Activated CD8-positive, alpha-beta T cell treated with anti-CD3 and anti-CD28 coated beads for 36 hours (primary cell): ENCODE results near the gene PRKCB. TPM values are rescaled to one million over a fixed set of nuclear protein-coding genes. Genes with fewer than 3 reads are reported as not detected.

Experiments used
- ATAC-seq: fragments of 200-7000 bp; cut with Tn5 transposase; one replicate; pipeline ENCODE4 v1.10.0; 2021; ENCODE audit warnings: mild to moderate bottlenecking, moderate library complexity
- CTCF ChIA-PET: fragments of 350-600 bp; sonication (Branson Sonifier 250); formaldehyde crosslinking; loops from one replicate; lab custom pipeline; 2021; ENCODE audit warnings: antibody characterized with exemption; lab: Charles Lee
- POLR2A ChIA-PET: fragments of 350-600 bp; sonication (Branson Sonifier 250); formaldehyde crosslinking; loops from one replicate; lab custom pipeline; 2021; ENCODE audit warnings: antibody characterized with exemption; lab: Charles Lee
- DNase-seq: peaks from one replicate; pipeline ENCODE4 v3.0.0-alpha.2; 2020
- H3K27ac Mint-ChIP-seq: one replicate; pipeline ENCODE4 v1.8.0; 2021; ENCODE audit warnings: mild to moderate bottlenecking, mixed read lengths
- H3K27me3 Mint-ChIP-seq: one replicate; pipeline ENCODE4 v1.8.0; 2021; ENCODE audit warnings: mixed read lengths
- H3K36me3 Mint-ChIP-seq: one replicate; pipeline ENCODE4 v1.8.0; 2021; ENCODE audit warnings: low read depth, mixed read lengths
- H3K4me1 Mint-ChIP-seq: one replicate; pipeline ENCODE4 v1.8.0; 2021; ENCODE audit warnings: low read depth, mixed read lengths
- H3K4me3 Mint-ChIP-seq: one replicate; pipeline ENCODE4 v1.8.0; 2021; ENCODE audit warnings: mild to moderate bottlenecking, moderate library complexity, mixed read lengths
- H3K9me3 Mint-ChIP-seq: one replicate; pipeline ENCODE4 v1.8.0; 2021; ENCODE audit warnings: mixed read lengths
- intact Hi-C: fragments of 100-400 bp; cut with micrococcal nuclease; formaldehyde crosslinking; loops from one replicate; pipeline ENCODE4 v1.10.0; 2022
- total RNA-seq, 2 experiments: library from RNA; stranded (reverse); gene quantifications; one replicate each; pipeline ENCODE4 v1.2.3, GENCODE V29; 2021
- TF ChIP-seq, protein P1 (sequence below): fragments of 200-600 bp; IDR thresholded peaks from one replicate; pipeline ENCODE4 v1.8.0; 2022; ENCODE audit warnings: antibody characterized with exemption, mild to moderate bottlenecking

The PRKCB gene
- total RNA-seq, 2 experiments from 2014 or later, result 101 to 105 TPM

- DNase-seq (no peak), ATAC-seq (no peak)
- Mint-ChIP-seq H3K27me3 (no peaks in the 10 kb centered on the region), H3K27ac (no peak overlapping the region), H3K4me3 (no peak overlapping the region), H3K4me1 (peaks cover 4% of the 10 kb centered on the region), H3K9me3 (no peaks in the 10 kb centered on the region), H3K36me3 (peaks cover 16% of the 10 kb centered on the region)
- TF ChIP-seq, protein P1, sequence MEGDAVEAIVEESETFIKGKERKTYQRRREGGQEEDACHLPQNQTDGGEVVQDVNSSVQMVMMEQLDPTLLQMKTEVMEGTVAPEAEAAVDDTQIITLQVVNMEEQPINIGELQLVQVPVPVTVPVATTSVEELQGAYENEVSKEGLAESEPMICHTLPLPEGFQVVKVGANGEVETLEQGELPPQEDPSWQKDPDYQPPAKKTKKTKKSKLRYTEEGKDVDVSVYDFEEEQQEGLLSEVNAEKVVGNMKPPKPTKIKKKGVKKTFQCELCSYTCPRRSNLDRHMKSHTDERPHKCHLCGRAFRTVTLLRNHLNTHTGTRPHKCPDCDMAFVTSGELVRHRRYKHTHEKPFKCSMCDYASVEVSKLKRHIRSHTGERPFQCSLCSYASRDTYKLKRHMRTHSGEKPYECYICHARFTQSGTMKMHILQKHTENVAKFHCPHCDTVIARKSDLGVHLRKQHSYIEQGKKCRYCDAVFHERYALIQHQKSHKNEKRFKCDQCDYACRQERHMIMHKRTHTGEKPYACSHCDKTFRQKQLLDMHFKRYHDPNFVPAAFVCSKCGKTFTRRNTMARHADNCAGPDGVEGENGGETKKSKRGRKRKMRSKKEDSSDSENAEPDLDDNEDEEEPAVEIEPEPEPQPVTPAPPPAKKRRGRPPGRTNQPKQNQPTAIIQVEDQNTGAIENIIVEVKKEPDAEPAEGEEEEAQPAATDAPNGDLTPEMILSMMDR, result no peak
- ChIA-PET CTCF (interaction anchor here (1.3 kb wide), 1 partner anchor 22 kb away, joined by 6 read pairs; no protein-coding TSS in a partner anchor), POLR2A (no interaction called here)
- intact Hi-C loops, result loop anchor here (10.0 kb wide), 1 partner anchor 456 kb away; no protein-coding TSS in a partner anchor
Measured at GRCh38 chr16:24049113-24049512, 213.3 kb downstream of the PRKCB start.

GRCh38 chr16:24051125-24051524 is 215.3 kb downstream of the PRKCB start:
- Mint-ChIP-seq H3K36me3 (peaks cover 16% of the 10 kb centered on the region), H3K4me3 (no peak overlapping the region), H3K27ac (no peak overlapping the region), H3K4me1 (peaks cover 6% of the 10 kb centered on the region), H3K27me3 (no peaks in the 10 kb centered on the region), H3K9me3 (no peaks in the 10 kb centered on the region)
- intact Hi-C loops, result no loop called here
- ATAC-seq, result no peak
- CTCF ChIA-PET, result no interaction called here
- TF ChIP-seq, protein P1, result no peak
- POLR2A ChIA-PET, result no interaction called here
- DNase-seq, result no peak

DNA sequence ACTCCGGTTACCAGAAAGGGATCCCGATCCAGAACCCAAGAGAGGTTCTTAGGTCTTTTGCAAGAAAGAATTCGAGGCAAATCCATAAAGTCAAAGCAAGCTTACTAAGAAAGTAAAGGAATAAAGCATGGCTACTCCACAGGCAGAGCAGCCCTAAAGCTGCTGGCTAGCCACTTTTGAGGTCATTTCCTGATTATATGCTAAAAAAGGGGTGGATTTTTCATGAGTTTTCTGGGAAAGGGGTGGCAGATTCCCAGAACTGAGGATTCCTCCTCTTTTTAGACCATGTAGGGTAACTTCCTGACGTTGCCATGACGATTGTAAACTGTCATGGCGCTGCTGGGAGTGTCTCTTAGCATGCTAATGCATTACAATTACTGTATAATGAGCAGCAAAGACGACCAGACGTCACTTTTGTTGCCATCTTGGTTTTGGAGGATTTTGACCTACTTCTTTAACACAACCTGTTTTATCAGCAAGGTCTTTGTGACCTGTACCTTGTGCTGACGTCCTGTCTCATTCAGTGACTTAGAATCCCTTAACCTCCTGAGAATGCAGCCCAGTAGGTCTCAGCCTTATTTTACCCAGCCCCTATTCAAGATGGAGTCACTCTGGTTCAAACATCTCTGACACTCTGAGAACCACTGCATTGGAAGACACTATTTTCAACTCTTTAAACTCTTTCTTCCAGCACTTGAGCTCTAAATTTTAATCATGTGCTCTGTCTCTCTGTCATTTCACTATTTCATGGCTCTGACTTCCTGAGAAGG is 216.7 kb downstream of the PRKCB start:
- Mint-ChIP-seq H3K36me3 (peaks cover 20% of the 10 kb centered on the region), H3K27me3 (no peaks in the 10 kb centered on the region), H3K4me3 (no peak overlapping the region), H3K27ac (no peak overlapping the region), H3K4me1 (peaks cover 7% of the 10 kb centered on the region), H3K9me3 (no peaks in the 10 kb centered on the region)
- TF ChIP-seq, protein P1, result no peak
- no peak for DNase-seq
- ATAC-seq, result no peak
- intact Hi-C loops, result no loop called here
- POLR2A ChIA-PET, result interaction anchor here (1.2 kb wide), 1 partner anchor 39 kb away, joined by 4 read pairs; no protein-coding TSS in a partner anchor
- CTCF ChIA-PET, result interaction anchor here (0.6 to 1.8 kb wide), 4 partner anchors 11 to 513 kb away, joined by 3 to 9 read pairs (median 3); no protein-coding TSS in a partner anchor

- DNase-seq, result no peak
Measured at GRCh38 chr16:24053099-24053946, 217.5 kb downstream of the PRKCB start.

More at GRCh38 chr16:24053099-24053946, 217.5 kb downstream of the PRKCB start:
- intact Hi-C loops, result no loop called here
- Mint-ChIP-seq H3K36me3 (peaks cover 22% of the 10 kb centered on the region), H3K4me1 (peaks cover 10% of the 10 kb centered on the region), H3K27ac (no peak overlapping the region), H3K9me3 (no peaks in the 10 kb centered on the region), H3K4me3 (no peak overlapping the region), H3K27me3 (no peaks in the 10 kb centered on the region)
- POLR2A ChIA-PET, result interaction anchor here (0.5 kb wide), 1 partner anchor 12 kb away, joined by 3 read pairs; no protein-coding TSS in a partner anchor
- CTCF ChIA-PET, result interaction anchor here (0.9 to 1.8 kb wide), 3 partner anchors 11 to 201 kb away, joined by 3 to 9 read pairs (median 3); no protein-coding TSS in a partner anchor
- ATAC-seq, result no peak
- TF ChIP-seq, protein P1, result no peak
